HepG2 (cell line): ENCODE measurements around the gene RINL. TPM values are rescaled to one million over a fixed set of nuclear protein-coding genes. Genes with fewer than 3 reads are reported as not detected.
A peak's percentile ranks its signal among the peaks of the same experiment; 100 is the strongest.

Experiments used
- ATF2 ChIP-seq: sonication (generic); formaldehyde crosslinking; IDR thresholded peaks from 2 replicates; pipeline ENCODE4 v1.4.0; 2020; ENCODE audit warnings: missing genetic modification reagents
- DNMT3B ChIP-seq: conservative IDR thresholded peaks from 2 replicates; pipeline ENCODE4 v1.6.1; 2016; ENCODE audit warnings: missing biosample characterization, control low read depth
- GABPA ChIP-seq, 2 experiments: IDR thresholded peaks; 2 replicates each; pipeline ENCODE4 v1.6.1; 2011 to 2016; ENCODE audit warnings: low read depth in 2 of 2, low read length in 1 of 2, missing biosample characterization in 1 of 2, missing genetic modification characterization in 1 of 2
- IKZF4 ChIP-seq: sonication (generic); formaldehyde crosslinking; IDR thresholded peaks from 2 replicates; pipeline ENCODE4 v1.5.1; 2020; ENCODE audit warnings: borderline replicate concordance, mild to moderate bottlenecking, low read depth, missing genetic modification reagents; ENCODE audit errors: not compliant biosample characterization
- MLX ChIP-seq: IDR thresholded peaks from 2 replicates; pipeline ENCODE4 v1.6.1; 2016
- NFRKB ChIP-seq: fragments of 450-650 bp; IDR thresholded peaks from 2 replicates; pipeline ENCODE4 v1.6.1; 2017
- NRL ChIP-seq: sonication (generic); formaldehyde crosslinking; IDR thresholded peaks from 2 replicates; pipeline ENCODE4 v1.5.0; 2020; ENCODE audit warnings: missing genetic modification reagents, mild to moderate bottlenecking, moderate library complexity, borderline replicate concordance
- PATZ1 ChIP-seq: sonication (generic); formaldehyde crosslinking; IDR thresholded peaks from 2 replicates; pipeline ENCODE4 v1.4.0; 2020; ENCODE audit warnings: missing genetic modification reagents
- RBAK ChIP-seq: sonication (generic); formaldehyde crosslinking; IDR thresholded peaks from 2 replicates; pipeline ENCODE4 v1.5.1; 2020; ENCODE audit warnings: mild to moderate bottlenecking, missing genetic modification reagents
- REST ChIP-seq, 2 experiments: IDR thresholded peaks; 2 replicates each; pipeline ENCODE4 v1.6.1; 2011 to 2012; ENCODE audit warnings: low read length in 2 of 2, borderline replicate concordance in 1 of 2, low read depth in 1 of 2, mild to moderate bottlenecking in 1 of 2, moderate library complexity in 1 of 2
- SIX4 ChIP-seq: sonication (generic); formaldehyde crosslinking; IDR thresholded peaks from 2 replicates; pipeline ENCODE4 v1.4.0; 2020; ENCODE audit warnings: missing genetic modification reagents
- SRY ChIP-seq: sonication (generic); formaldehyde crosslinking; IDR thresholded peaks from 2 replicates; pipeline ENCODE4 v1.8.0; 2022; ENCODE audit warnings: mild to moderate bottlenecking, missing genetic modification reagents
- ZBTB33 ChIP-seq: sonication (generic); formaldehyde crosslinking; IDR thresholded peaks from 2 replicates; pipeline ENCODE4 v1.4.0; 2020; ENCODE audit warnings: missing genetic modification reagents
- ZFP90 ChIP-seq: sonication (generic); formaldehyde crosslinking; IDR thresholded peaks from 2 replicates; pipeline ENCODE4 v1.8.0; 2022; ENCODE audit warnings: missing genetic modification reagents, mild to moderate bottlenecking, inconsistent platforms, borderline replicate concordance
- ZNF281 ChIP-seq: sonication (generic); formaldehyde crosslinking; IDR thresholded peaks from 2 replicates; pipeline ENCODE4 v1.4.0; 2020; ENCODE audit warnings: missing genetic modification reagents, borderline replicate concordance
- polyA plus RNA-seq, 8 experiments: library from polyadenylated mRNA; depleted of rRNA in 3 of 8; stranded (reverse) in 7 of 8; unstranded in 1 of 8; fragments of >200 nt; fragmentation: Illumina TruSeq in 4 of 8; extraction: Trizol in 4 of 8; gene quantifications; 2 replicates each; pipeline versions ENCODE4 v1.2.1 to v1.2.3, GENCODE V29; 2011 to 2016; ENCODE audit warnings: low read depth in 4 of 8, missing spikeins in 1 of 8, mixed read lengths in 1 of 8; ENCODE audit not compliant: insufficient read depth in 1 of 8
- total RNA-seq, 5 experiments: library from RNA; depleted of rRNA; stranded (reverse); fragments of >200 nt; fragmentation: Illumina TruSeq; extraction: Trizol; gene quantifications; 2 replicates each; pipeline ENCODE4 v1.2.3, GENCODE V29; 2016; ENCODE audit warnings: low read depth in 1 of 5

RINL gene
- total and polyA plus RNA-seq, 2 of the 13 experiments (the other 11 are each of a cell fraction or from before 2014, with no cell fraction given): 11.4 to 18.0 TPM

- TF ChIP-seq ZNF281 (CRISPR knock-in tag): peak; percentile 96
- TF ChIP-seq IKZF4 (CRISPR knock-in tag): no peak
- peak; percentile 57; the same call in 1 of the 2 replicates for TF ChIP-seq PATZ1 (CRISPR knock-in tag)
- TF ChIP-seq SIX4 (CRISPR knock-in tag): no peak
- no peak for TF ChIP-seq MLX
- no peak for TF ChIP-seq REST (IDR thresholded peaks at IDR 0.05; ENCODE audit: borderline replicate concordance in 1 of 2, low read depth in 1 of 2, low read length in 2 of 2)
- TF ChIP-seq GABPA (IDR thresholded peaks at IDR 0.05; ENCODE audit: low read depth, low read length): peak; percentile 37; the same call in 1 of the 2 replicates
- 0 out of 2 replicates have a peak, but pooled peaks have one; percentile 40 for TF ChIP-seq GABPA (CRISPR knock-in tag; IDR thresholded peaks at IDR 0.05; ENCODE audit: low read depth)
- no peak for TF ChIP-seq RBAK
- no peak for TF ChIP-seq ZBTB33 (CRISPR knock-in tag)
- TF ChIP-seq DNMT3B (CRISPR knock-in tag): no peak
- TF ChIP-seq ATF2 (CRISPR knock-in tag): no peak; the same call in 1 of the 2 replicates
- TF ChIP-seq NRL (CRISPR knock-in tag): no peak; the same call in 1 of the 2 replicates
- no peak for TF ChIP-seq ZFP90 (CRISPR knock-in tag)
- no peak for TF ChIP-seq NFRKB
- TF ChIP-seq SRY (CRISPR knock-in tag): peak; percentile 64; the same call in 1 of the 2 replicates
These were observed 28.8 kb downstream of the RINL start (continued) for GRCh38 chr19:38849147-38849859.
